Vagina (tissue), 2 donors: ENCODE measurements around the gene PMAIP1. TPM values are rescaled to one million over a fixed set of nuclear protein-coding genes. Genes with fewer than 3 reads are reported as not detected.

ENCODE experiments used
- DNase-seq, 2 donors: peaks; one replicate each; pipeline ENCODE4 v3.0.0-alpha.2; 2017; ENCODE audit errors: extremely low spot score in 2 of 2
- H3K27ac ChIP-seq: fragments of 200-600 bp; sonication (generic); one replicate; pipeline ENCODE4 v1.5.1; 2019
- H3K27me3 ChIP-seq: fragments of 200-600 bp; sonication (generic); one replicate; pipeline ENCODE4 v1.5.1; 2019
- H3K36me3 ChIP-seq, 2 donors: fragments of 200-600 bp; sonication (generic); one replicate each; pipeline ENCODE4 v1.5.1; 2017 to 2019
- H3K4me1 ChIP-seq: fragments of 200-600 bp; sonication (generic); one replicate; pipeline ENCODE4 v1.5.1; 2019
- H3K4me3 ChIP-seq, 2 donors: fragments of 200-600 bp; sonication (generic); 1 replicate in 1 of 2; 2 replicates in 1 of 2; pipeline ENCODE4 v1.5.1; 2016 to 2019
- H3K9me3 ChIP-seq: fragments of 200-600 bp; sonication (generic); one replicate; pipeline ENCODE4 v1.5.1; 2019
- CTCF ChIP-seq, 3 experiments: fragments of 450-650 bp in 2 of 3; fragments of 200-600 bp in 1 of 3; sonication (generic) in 1 of 3; IDR thresholded peaks; one replicate each; pipeline ENCODE4 v1.5.1; 2017 to 2019; ENCODE audit warnings: antibody characterized with exemption in 3 of 3, mild to moderate bottlenecking in 2 of 3, moderate library complexity in 2 of 3
- POLR2A ChIP-seq, 2 donors: fragments of 450-650 bp; IDR thresholded peaks; one replicate each; pipeline ENCODE4 v1.6.1; 2017; ENCODE audit warnings: antibody characterized with exemption in 2 of 2, mild to moderate bottlenecking in 2 of 2, moderate library complexity in 2 of 2
- POLR2AphosphoS5 ChIP-seq, 2 donors: sonication (generic); formaldehyde crosslinking; IDR thresholded peaks; one replicate each; pipeline ENCODE4 v1.9.0; 2017; ENCODE audit warnings: antibody characterized with exemption in 2 of 2, mild to moderate bottlenecking in 2 of 2, low read depth in 1 of 2; ENCODE audit not compliant: insufficient read depth in 1 of 2
- intact Hi-C: fragments of 100-400 bp; cut with DNase I; formaldehyde crosslinking; loops from one replicate; pipeline ENCODE4 v1.15.1; 2023
- total RNA-seq: library from RNA; depleted of rRNA; stranded (reverse); fragments of >200 nt; gene quantifications from one replicate; pipeline ENCODE4 v1.2.3, GENCODE V29; 2016

The PMAIP1 gene
- total RNA-seq, 1 donor from 2014 or later = 7.4 TPM

GRCh38 chr18:59861009-59861408 lies 38.8 kb upstream of the PMAIP1 start:
- Histone ChIP-seq H3K4me1 (no peaks in the 10 kb centered on the region), H3K4me3 (no peak overlapping the region), H3K36me3 (no peaks in the 10 kb centered on the region), H3K9me3 (no peaks in the 10 kb centered on the region), H3K27ac (no peak overlapping the region), H3K27me3 (no peaks in the 10 kb centered on the region)
- intact Hi-C loops = no loop called here
- DNase-seq = no peak
- no peak for TF ChIP-seq POLR2AphosphoS5 (IDR thresholded peaks at IDR 0.05; ENCODE audit: insufficient read depth in 1 of 2, low read depth in 1 of 2)
- TF ChIP-seq CTCF (IDR thresholded peaks at IDR 0.05) = no peak
- TF ChIP-seq POLR2A (IDR thresholded peaks at IDR 0.05) = no peak

DNA sequence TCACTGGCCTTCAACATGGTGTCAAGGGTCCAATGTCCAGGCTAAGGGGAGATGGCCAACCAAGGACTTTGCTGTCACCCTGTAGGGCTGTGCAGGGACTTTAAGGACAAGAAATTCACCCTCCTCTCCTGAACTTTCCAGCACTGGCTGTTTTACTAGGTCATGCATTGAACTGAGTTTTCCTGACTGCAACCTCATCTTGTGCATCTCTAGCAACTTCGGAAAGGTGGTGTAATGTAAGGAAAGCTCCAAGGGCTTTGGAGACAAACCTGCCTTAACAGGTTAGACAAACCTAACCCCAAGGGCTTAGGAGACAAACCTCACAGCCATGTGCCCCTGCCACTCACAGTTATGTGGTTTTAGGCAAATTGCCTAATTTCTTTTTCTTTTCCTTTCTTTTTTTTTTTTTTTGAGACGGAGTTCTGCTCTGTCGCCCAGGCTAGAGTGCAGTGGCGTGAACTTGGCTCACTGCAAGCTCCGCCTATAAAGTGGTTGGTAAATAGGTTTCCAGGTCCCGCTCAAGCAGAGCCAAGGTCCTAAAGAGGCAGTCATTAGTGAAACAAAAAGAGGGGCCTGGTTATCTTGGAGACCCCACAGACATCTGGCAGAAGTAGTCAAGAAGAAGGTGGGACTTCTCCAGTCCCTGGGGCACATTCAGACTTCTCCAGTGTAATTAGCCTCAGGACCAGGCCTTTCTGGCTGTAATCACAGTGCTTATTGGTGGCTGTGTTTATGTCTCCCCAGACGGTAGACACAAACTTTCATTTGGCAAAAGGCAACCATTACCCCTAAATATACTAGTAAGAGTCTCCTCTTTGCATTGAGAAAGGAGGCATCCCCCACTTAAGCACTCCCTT lies 37.6 kb upstream of the PMAIP1 start:
- H3K4me3 ChIP-seq = no peak overlapping the region
- H3K9me3 ChIP-seq = no peaks in the 10 kb centered on the region
- TF ChIP-seq CTCF (IDR thresholded peaks at IDR 0.05) (no peak), POLR2A (IDR thresholded peaks at IDR 0.05) (no peak), POLR2AphosphoS5 (IDR thresholded peaks at IDR 0.05; ENCODE audit: insufficient read depth in 1 of 2, low read depth in 1 of 2) (no peak)
- no peak overlapping the region for H3K27ac ChIP-seq
- H3K4me1 ChIP-seq = no peaks in the 10 kb centered on the region
- H3K27me3 ChIP-seq = no peaks in the 10 kb centered on the region
- no peak for DNase-seq
- intact Hi-C loops = no loop called here
- no peaks in the 10 kb centered on the region for H3K36me3 ChIP-seq

- intact Hi-C loops = no loop called here
- Histone ChIP-seq H3K9me3 (no peaks in the 10 kb centered on the region), H3K27ac (no peak overlapping the region), H3K4me3 (no peak overlapping the region), H3K4me1 (no peaks in the 10 kb centered on the region), H3K27me3 (no peaks in the 10 kb centered on the region), H3K36me3 (no peaks in the 10 kb centered on the region)
- DNase-seq = no peak
- no peak for TF ChIP-seq POLR2A (IDR thresholded peaks at IDR 0.05)
- TF ChIP-seq POLR2AphosphoS5 (IDR thresholded peaks at IDR 0.05; ENCODE audit: insufficient read depth in 1 of 2, low read depth in 1 of 2) = no peak
- TF ChIP-seq CTCF (IDR thresholded peaks at IDR 0.05) = no peak
These were observed 34.4 kb upstream of the PMAIP1 start for GRCh38 chr18:59865241-59865986.

DNA sequence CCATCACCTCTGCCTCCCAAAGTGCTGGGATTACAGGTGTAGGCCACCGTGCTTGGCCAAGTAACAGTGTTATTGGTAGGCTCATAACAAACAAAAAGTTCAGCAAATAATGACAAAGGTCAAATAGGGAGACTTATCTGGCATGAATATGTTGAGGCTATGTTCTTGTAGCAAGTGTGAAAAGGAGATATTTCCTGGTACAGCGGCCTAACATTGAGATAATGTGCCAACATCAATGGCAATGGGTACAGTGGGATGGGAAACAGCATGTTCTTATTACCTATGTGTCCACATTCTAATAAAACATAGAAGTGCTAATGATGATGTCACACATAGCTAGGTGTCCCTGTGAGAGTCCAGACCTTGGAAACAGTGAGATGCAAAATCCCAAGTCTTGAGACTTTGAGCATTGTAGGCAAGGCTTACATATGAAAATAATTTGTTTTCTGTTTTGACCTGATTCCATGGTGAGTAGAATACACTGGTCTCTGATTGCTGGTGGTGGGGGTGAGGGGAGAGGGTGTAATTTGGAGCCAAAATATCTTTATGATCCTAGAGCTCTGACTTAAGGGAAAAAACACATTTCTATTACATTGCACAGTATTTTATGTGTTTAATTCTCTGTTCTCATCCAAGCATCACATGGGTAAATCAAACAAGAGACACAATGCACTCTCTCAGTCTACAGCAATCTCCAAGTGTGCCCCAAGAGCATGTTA lies 33.1 kb upstream of the PMAIP1 start:
- Histone ChIP-seq H3K27me3 (no peaks in the 10 kb centered on the region), H3K36me3 (no peaks in the 10 kb centered on the region), H3K27ac (no peak overlapping the region), H3K9me3 (no peaks in the 10 kb centered on the region), H3K4me3 (no peak overlapping the region), H3K4me1 (no peaks in the 10 kb centered on the region)
- no peak for TF ChIP-seq POLR2A (IDR thresholded peaks at IDR 0.05)
- TF ChIP-seq POLR2AphosphoS5 (IDR thresholded peaks at IDR 0.05; ENCODE audit: insufficient read depth in 1 of 2, low read depth in 1 of 2) = no peak
- no peak for TF ChIP-seq CTCF (IDR thresholded peaks at IDR 0.05)
- intact Hi-C loops = no loop called here
- DNase-seq = no peak
